Urothelium cell line (cell line): Measurements from ENCODE around the gene TNPO2.
"Not testable (repeated sequence)": the region's sequence is repeated elsewhere in the genome, so short reads cannot be mapped to it uniquely, and the experiment has no call there.

Experiments
- DNase-seq: peaks from one replicate; pipeline ENCODE4 v3.0.0; 2011; ENCODE audit warnings: low spot score, mixed read lengths
- FAIRE-seq: peaks from 2 replicates; lab custom pipeline; 2011; peaks lifted over from hg19 to GRCh38; lab: Jason Lieb, UNC

The TNPO2 gene

GRCh38 chr19:12706332-12706718 is 17.4 kb downstream of the TNPO2 start:
- FAIRE-seq (no peak), DNase-seq (no peak)

DNA sequence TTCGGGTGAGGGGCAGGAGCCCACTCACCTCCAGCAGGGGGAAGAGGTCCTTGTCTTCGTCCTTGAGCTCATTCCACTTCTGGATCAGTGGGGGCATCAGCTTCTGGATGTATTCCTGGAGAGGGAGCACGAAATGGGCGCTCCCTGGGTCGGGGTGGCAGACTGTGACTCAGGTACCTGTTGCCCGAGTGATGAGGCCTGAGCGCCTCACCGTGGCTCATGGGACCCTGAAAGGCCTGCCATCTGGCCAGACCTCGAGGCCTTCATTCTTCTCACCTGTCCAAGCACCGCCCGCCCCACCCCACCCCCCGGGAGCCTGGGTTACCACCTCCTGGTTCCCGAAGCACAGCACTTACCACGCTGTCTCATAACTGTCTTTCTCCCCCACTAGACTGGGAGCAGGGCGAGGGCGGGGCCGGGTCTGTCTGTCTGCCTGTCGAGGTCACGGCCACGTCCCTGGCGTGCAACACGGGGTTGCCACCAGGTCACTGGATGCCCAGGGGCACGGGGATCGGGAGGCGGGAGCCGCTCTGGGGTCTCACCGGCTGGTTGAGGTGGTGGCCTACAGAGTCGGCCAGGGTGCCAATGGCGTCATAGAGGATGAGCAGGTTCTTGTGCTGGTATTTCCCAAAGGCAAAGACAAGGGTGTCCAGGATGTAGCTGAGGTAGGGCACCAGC is 17.9 kb downstream of the TNPO2 start:
- DNase-seq (no peak), FAIRE-seq (no peak)

- DNase-seq (no peak), FAIRE-seq (no peak)
Observed at GRCh38 chr19:12705169-12705568, 18.6 kb downstream of the TNPO2 start.

DNA sequence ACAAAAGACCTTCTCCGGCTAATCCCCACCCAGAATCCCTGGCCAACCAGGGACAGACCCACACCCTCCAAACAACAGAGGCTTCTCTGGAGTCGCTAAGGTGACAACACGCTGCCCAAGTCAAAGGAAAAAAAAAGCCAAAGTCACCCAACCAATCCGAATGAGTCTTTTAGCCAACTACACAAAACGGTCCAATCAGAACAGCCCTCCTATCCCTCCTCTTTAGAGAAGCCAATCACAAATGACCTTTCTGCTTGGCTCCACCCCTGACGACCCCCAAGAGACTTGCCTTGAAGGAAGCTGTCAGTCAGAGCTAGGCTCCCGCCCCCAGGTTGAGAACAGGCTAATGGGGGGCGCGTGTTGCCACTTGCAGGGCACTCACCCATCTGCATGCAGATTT is 20.7 kb downstream of the TNPO2 start:
- FAIRE-seq (no peak), DNase-seq (peak; percentile 24)

GRCh38 chr19:12701596-12702282 is 22.0 kb downstream of the TNPO2 start:
- no peak for DNase-seq
- FAIRE-seq = no peak

DNA sequence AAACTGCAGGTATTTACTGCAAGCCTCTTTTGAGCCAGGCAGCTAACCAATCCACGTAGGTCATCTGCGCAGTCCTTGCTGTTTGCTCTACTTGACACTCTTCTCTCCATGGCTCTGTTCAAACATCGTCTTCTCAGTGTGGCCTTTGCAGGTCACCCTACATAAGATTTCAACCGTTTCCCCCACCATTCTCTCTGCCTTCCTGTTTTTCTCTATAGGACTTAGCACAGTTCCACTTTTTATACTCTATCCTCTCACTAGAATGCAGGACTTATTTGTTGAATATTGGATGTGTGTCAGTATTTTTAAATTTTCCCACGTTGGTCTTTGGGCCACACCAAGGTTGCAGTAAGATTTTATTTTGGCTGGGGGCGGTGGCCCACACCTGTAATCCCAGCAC is 25.6 kb downstream of the TNPO2 start:
- FAIRE-seq = no peak
- no peak for DNase-seq

DNA sequence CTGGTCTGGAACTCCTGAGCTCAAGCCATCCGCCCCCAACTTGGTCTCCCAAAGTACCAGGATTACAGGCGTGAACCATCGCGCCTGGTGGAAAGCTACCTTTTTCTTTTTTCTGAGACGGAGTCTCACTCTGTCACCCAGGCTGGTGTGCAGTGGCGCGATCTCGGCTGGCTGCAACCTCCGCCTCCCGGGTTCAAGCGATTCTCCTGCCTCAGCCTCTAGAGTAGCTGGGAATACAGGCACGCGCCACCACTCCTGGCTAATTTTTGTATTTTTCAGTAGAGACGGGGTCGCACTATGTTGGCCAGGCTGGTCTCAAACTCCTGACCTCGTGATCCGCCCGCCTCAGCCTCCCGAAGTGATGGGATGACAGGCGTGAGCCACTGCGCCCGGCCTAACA is 26.3 kb downstream of the TNPO2 start:
- DNase-seq, FAIRE-seq: not testable (repeated sequence)

GRCh38 chr19:12696366-12697335 is 27.1 kb downstream of the TNPO2 start, which contains the start of gene FBXW9:
Gene FBXW9 (minus strand): TSS chr19:12696631. CDS start chr19:12696581, 50 bp downstream.
- DNase-seq (peak; percentile 87), FAIRE-seq (no peak)

- FAIRE-seq (no peak), DNase-seq (no peak)
Observed at GRCh38 chr19:12695997-12696365, 27.8 kb downstream of the TNPO2 start.

DNA sequence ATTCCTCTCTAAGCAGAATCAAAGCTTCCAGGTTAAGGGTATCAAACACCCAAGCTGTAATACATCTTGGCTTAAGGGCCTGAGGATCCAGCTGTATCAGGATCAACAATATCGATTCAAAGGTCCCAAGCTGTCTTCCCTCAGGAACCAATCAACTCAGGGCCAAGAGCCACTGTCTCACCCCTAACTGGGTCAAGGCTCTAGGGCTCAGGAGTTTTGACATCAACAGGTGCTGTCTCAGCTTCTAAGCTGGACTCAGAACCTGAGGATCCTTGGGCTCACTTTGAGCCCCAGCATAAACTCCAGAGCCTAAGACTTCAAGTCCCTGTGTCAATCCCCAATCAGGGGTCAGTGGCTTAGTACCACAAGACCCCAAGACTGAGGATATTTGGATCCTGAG is 28.2 kb downstream of the TNPO2 start:
- DNase-seq (no peak), FAIRE-seq (no peak)

GRCh38 chr19:12695096-12695495 is 28.6 kb downstream of the TNPO2 start:
- DNase-seq = no peak

DNA sequence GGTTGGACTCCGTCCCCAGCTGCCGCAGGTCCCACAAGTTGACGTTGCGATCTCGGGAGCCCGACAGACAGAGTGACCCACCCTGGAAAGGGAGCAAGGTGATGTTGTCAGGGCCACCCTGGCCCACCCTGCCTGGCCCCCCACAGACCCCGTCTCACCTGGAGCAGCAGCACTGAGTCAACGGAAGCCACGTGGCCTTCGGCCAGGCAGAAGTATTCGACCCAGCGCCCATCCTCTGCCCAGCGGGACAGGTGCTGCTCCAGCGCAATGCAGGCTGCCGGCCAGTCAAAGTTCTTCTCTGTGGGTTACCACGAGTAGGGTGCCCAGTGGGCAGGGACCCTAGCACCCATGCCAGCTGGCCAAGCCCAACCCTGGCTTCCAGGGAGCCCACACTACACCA is 29.1 kb downstream of the TNPO2 start:
- DNase-seq (no peak), FAIRE-seq (no peak)

More at GRCh38 chr19:12695096-12695495, 28.6 kb downstream of the TNPO2 start:
- no peak for FAIRE-seq

- FAIRE-seq (no peak), DNase-seq (no peak)
Observed at GRCh38 chr19:12692960-12693359, 30.8 kb downstream of the TNPO2 start.

DNA sequence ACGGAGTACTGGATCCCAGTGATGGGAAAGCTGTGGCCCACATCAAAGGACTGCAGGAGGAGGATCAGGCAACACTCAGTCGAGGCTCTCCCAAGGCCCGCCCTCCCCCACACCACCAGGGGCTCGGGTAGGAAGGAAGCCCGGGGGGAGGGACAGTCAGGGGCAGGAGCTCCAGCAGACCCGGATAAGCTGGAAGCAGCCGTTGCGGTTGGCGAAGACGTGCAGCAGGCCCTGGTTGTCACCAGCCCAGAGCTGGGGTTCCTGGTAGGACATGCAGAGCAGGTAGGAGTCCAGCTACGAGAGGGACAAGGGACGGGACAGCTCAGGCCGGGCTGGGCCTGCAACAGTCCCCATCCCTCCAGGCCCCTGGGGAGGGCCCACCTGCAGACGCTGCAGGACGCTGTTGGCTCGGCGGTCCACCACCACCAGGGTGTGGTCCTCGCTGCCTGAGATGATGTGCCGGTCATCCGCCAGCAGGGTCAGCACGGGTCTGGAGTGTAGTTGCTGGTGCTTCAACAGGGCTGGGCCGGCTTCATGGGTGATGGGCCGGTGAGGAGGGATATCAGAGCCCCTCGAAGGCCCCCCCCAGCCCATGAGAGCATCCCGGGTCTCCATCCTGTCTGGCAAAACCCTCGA is 34.0 kb downstream of the TNPO2 start:
- DNase-seq (no peak), FAIRE-seq (no peak)

DNA sequence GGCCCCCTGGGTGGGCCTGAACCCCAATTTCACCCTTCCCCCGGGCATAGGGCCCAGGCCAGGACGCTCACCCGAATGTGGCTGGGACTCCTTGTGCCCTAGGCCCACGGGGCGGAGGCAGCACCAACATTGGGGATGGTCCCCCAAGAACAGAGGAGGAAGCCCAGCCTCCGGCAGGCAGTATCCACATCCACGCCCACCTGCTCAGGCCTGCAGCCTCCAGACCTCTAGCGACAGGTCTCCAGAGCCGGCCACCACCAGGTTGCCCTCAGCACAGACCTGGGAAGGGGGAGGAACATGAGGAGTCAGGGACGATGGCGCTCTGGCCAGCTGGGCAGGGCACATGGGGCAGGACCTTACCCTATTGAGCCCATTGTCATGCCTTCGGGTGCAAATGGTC is 34.7 kb downstream of the TNPO2 start:
- no peak for DNase-seq
- FAIRE-seq = no peak

DNA sequence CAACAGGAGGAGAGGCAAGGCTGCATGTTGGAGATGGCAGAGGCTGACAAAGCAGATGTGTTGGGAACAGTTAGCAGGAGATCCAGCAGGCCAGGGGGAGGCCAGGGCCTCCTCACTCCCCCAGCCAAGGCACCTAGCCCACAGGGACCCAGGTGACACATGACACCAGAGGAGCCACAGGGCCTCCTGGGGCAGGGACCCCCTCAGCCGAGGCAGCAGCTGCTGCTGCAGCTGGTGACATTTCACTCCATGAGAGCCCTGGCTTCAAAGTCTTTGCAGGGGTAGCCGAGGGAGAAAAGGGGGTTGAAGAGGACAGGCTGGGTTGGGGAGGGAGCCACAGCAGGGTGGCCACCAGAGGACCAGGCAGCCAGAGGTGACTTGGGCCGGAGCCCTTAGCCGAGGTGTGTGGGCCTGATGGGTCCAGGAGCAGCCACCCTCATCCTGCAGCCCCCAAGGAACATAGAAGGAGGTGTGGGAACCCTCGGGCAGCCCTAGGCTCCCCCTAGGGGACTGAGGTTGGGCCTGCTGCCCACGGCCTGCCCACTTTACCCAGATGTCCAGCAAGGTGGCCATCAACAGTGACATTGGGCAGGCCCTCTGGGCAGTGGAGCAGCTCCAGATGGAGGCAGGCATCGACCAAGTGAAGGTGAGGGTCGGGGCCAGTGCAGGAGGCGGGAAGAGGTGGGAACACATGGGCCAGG is 36.1 kb downstream of the TNPO2 start, which contains the start of gene GNG14:
TSS of gene GNG14 (plus strand) at position 503 of the 701 bp plus-strand sequence. CDS start at position 554, 51 bp downstream.
- FAIRE-seq (no peak), DNase-seq (no peak)

DNA sequence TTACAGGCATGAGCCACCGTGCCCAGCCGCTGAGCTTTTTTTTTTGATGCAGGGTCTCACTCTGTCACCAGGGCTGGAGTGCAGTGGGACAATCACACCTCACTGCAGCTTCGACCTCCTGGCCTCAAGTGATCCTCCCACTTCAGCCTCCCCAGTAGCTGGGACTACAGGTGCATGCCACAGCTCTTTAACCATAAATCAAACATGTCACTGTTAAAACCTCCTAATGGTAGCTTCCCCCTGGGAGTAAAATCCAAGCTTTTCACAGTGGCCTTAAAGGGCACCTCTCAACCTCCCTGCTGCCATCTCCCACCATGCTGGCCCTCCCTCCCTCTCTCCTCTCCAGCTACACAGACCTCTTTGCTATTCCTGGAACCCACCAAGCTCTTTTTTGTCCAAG is 37.9 kb downstream of the TNPO2 start:
- no peak for FAIRE-seq

GRCh38 chr19:12681074-12681987 is 42.4 kb downstream of the TNPO2 start, which contains the start of gene DHPS:
Gene DHPS (minus strand): TSS chr19:12681880. CDS start chr19:12681766, 114 bp downstream.
- FAIRE-seq (no peak), DNase-seq (peak; percentile 85)

More for the DNA sequence above, 37.9 kb downstream of the TNPO2 start:
- DNase-seq = no peak

- no peak for FAIRE-seq
- no peak for DNase-seq
Observed at GRCh38 chr19:12680034-12680433, 43.7 kb downstream of the TNPO2 start.
